HG03521 (cell line): ENCODE data around the gene CIB4.

Source experiments
- ATAC-seq: cut with Tn5 transposase; IDR thresholded peaks from one replicate; pipeline ENCODE4 v1.9.1; 2021; ENCODE audit warnings: mild to moderate bottlenecking, moderate library complexity; ENCODE audit not compliant: unreplicated experiment

CIB4 gene

DNA sequence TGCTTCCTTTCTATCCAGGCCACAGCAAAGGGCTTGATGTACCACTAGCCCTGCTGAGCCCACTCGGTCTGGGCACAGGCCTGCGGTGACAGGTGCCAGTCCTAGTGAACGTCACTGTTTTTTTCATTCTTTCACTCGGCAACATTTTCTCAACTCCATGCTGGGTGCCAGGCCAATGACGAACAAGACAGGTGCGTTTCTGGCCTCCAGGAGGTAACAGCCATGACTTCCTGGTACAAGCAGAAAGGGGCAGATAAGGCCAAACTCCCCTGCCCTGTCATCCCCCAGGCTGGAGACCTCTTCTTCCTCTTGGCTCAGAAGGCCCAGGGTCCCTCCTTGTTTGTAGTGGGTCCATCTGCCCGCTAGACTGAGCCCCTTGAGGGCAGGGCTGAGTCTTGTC is 107.5 kb downstream of the CIB4 start:
- no peak for ATAC-seq

DNA sequence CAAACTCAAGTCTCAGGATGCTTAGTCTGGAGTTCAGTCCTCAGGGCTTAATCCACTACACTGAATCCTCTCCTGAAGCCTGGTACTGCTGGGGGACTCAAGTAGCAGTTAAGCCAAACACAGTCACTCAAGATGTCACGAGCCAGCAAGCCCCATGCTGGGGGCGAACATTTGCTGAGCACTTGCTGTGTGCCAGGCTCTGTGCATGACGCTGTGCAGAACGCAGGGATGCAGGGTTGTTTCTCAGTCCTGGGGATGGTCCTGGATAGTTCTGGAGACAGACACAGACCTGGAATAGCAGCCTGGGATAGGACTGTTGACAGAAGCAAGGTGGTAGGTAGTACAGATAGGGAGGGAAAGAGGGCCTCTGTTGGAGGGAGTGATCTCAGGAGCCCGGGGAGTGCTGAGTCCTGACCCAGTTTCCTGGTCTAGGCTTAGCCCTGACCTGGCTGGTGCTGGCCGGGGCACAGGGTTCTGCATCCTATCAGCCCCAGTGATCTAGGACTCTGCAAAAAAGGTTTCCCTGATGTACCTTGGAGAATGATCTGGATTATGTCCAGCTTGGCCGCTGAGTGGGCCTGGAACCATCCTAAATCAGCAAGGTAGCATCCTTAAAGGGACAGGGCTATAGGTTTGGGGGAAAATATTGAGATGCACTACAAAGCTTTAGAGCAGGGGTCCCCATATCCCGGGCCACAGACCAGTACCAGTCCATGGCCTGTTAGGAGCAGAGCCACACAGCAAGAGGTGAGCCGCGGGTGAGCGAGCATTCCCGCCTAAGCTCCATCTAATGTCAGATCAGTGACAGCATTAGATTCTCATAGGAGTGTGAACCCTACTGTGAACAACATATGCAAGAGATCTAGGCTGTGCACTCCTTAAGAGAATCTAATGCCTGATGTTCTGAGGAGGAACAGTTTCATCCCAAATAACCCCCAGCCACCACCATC is 108.6 kb downstream of the CIB4 start:
- no peak for ATAC-seq
